OCI-LY7 (cell line): ENCODE measurements around the gene ACSL6.

Source experiments
- EZH2phosphoT487 ChIP-seq: fragments of 200-600 bp; sonication (generic); IDR thresholded peaks from 2 replicates; pipeline ENCODE4 v1.6.1; 2018; ENCODE audit warnings: low read depth, borderline replicate concordance, mild to moderate bottlenecking, mixed run types, antibody characterized with exemption, low read length, moderate library complexity, mixed read lengths
- TF ChIP-seq, protein P1 (sequence below): fragments of 200-600 bp; sonication (generic); conservative IDR thresholded peaks from 2 replicates; pipeline ENCODE4 v1.5.1; 2014; ENCODE audit warnings: mild to moderate bottlenecking, antibody characterized with exemption, low read length, moderate library complexity, mixed read lengths

DNA sequence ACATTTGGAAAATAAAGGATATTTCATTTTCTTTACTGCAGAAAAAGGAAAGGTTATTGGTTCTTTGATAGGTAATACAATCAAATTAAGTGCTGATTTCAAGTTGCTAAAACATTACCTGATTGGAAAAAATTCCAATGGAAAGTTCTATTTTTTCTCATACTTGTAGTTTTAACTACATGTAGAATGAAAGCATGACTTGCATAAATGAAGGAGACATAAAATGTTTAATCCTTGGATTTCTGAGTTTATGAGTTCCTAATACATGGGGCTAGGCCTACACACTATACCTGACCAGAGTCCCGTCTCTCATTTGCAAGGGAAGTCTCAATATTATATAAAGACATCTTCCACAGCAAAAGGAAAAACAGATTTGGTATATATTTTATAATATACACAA lies 60.8 kb downstream of the ACSL6 start:
- TF ChIP-seq, protein P1, sequence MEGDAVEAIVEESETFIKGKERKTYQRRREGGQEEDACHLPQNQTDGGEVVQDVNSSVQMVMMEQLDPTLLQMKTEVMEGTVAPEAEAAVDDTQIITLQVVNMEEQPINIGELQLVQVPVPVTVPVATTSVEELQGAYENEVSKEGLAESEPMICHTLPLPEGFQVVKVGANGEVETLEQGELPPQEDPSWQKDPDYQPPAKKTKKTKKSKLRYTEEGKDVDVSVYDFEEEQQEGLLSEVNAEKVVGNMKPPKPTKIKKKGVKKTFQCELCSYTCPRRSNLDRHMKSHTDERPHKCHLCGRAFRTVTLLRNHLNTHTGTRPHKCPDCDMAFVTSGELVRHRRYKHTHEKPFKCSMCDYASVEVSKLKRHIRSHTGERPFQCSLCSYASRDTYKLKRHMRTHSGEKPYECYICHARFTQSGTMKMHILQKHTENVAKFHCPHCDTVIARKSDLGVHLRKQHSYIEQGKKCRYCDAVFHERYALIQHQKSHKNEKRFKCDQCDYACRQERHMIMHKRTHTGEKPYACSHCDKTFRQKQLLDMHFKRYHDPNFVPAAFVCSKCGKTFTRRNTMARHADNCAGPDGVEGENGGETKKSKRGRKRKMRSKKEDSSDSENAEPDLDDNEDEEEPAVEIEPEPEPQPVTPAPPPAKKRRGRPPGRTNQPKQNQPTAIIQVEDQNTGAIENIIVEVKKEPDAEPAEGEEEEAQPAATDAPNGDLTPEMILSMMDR, result no peak
- no peak for TF ChIP-seq EZH2phosphoT487
